ENCODE results near the gene LIPE.

The LIPE gene

DNA sequence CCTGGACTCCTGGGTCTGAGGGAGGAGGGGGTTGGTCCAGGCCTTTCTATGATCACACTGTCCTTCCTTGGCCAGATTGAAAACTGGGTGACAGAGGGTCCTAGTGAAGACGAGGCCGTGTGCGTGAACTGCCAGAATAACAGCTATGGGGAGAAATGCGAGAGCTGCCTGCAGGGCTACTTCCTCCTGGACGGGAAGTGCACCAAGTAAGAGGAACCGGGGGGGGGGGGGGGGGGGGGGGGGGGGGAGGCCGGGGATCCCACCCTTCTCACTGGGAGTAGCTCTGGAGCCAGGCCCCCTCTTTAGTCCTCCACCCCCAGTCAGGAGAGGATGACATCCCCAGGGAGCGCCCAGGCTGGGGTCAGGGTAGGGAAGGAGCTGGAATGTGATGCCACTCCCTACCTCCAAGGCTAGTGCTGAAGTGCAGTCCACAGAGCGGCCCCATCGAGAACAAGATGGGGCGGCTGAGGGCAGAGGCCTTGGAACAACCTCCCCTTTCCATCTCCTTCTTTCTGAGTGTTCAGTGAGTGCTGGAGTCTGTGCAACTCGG is 56.5 kb downstream of the LIPE start:
- no peak for TF ChIP-seq RARB (CRISPR knock-in tag; IDR thresholded peaks at IDR 0.05)
- no peak for TF ChIP-seq ZFP3 (CRISPR knock-in tag; IDR thresholded peaks at IDR 0.05)
- TF ChIP-seq, protein P1, sequence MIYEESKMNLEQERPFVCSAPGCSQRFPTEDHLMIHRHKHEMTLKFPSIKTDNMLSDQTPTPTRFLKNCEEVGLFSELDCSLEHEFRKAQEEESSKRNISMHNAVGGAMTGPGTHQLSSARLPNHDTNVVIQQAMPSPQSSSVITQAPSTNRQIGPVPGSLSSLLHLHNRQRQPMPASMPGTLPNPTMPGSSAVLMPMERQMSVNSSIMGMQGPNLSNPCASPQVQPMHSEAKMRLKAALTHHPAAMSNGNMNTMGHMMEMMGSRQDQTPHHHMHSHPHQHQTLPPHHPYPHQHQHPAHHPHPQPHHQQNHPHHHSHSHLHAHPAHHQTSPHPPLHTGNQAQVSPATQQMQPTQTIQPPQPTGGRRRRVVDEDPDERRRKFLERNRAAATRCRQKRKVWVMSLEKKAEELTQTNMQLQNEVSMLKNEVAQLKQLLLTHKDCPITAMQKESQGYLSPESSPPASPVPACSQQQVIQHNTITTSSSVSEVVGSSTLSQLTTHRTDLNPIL (CRISPR knock-in tag; IDR thresholded peaks at IDR 0.05; ENCODE audit: low read depth) = no peak
- TF ChIP-seq, protein P2, sequence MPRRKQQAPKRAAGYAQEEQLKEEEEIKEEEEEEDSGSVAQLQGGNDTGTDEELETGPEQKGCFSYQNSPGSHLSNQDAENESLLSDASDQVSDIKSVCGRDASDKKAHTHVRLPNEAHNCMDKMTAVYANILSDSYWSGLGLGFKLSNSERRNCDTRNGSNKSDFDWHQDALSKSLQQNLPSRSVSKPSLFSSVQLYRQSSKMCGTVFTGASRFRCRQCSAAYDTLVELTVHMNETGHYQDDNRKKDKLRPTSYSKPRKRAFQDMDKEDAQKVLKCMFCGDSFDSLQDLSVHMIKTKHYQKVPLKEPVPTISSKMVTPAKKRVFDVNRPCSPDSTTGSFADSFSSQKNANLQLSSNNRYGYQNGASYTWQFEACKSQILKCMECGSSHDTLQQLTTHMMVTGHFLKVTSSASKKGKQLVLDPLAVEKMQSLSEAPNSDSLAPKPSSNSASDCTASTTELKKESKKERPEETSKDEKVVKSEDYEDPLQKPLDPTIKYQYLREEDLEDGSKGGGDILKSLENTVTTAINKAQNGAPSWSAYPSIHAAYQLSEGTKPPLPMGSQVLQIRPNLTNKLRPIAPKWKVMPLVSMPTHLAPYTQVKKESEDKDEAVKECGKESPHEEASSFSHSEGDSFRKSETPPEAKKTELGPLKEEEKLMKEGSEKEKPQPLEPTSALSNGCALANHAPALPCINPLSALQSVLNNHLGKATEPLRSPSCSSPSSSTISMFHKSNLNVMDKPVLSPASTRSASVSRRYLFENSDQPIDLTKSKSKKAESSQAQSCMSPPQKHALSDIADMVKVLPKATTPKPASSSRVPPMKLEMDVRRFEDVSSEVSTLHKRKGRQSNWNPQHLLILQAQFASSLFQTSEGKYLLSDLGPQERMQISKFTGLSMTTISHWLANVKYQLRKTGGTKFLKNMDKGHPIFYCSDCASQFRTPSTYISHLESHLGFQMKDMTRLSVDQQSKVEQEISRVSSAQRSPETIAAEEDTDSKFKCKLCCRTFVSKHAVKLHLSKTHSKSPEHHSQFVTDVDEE (CRISPR knock-in tag; IDR thresholded peaks at IDR 0.05) = no peak
- TF ChIP-seq, protein P3, sequence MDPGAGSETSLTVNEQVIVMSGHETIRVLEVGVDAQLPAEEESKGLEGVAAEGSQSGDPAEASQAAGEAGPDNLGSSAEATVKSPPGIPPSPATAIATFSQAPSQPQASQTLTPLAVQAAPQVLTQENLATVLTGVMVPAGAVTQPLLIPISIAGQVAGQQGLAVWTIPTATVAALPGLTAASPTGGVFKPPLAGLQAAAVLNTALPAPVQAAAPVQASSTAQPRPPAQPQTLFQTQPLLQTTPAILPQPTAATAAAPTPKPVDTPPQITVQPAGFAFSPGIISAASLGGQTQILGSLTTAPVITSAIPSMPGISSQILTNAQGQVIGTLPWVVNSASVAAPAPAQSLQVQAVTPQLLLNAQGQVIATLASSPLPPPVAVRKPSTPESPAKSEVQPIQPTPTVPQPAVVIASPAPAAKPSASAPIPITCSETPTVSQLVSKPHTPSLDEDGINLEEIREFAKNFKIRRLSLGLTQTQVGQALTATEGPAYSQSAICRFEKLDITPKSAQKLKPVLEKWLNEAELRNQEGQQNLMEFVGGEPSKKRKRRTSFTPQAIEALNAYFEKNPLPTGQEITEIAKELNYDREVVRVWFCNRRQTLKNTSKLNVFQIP (CRISPR knock-in tag; IDR thresholded peaks at IDR 0.05; ENCODE audit: borderline replicate concordance, low read depth) = no peak
- no peak for TF ChIP-seq ZNF70 (CRISPR knock-in tag; IDR thresholded peaks at IDR 0.05)
- TF ChIP-seq PPARA (CRISPR knock-in tag; IDR thresholded peaks at IDR 0.05; ENCODE audit: borderline replicate concordance) = no peak
- TF ChIP-seq CSDC2 (CRISPR knock-in tag; IDR thresholded peaks at IDR 0.05) = no peak
- TF ChIP-seq ZNF8 (CRISPR knock-in tag; IDR thresholded peaks at IDR 0.05) = no peak
- no peak for TF ChIP-seq SNAI2 (CRISPR knock-in tag; IDR thresholded peaks at IDR 0.05)
- TF ChIP-seq TCF4 (CRISPR knock-in tag; IDR thresholded peaks at IDR 0.05; ENCODE audit: borderline replicate concordance) = no peak
- TF ChIP-seq ARNTL (CRISPR knock-in tag; IDR thresholded peaks at IDR 0.05; ENCODE audit: borderline replicate concordance, low read depth) = no peak
- TF ChIP-seq ZFP30 (CRISPR knock-in tag; IDR thresholded peaks at IDR 0.05) = no peak
- TF ChIP-seq ESRRG (CRISPR knock-in tag; IDR thresholded peaks at IDR 0.05) = no peak
- TF ChIP-seq ZNF565 (CRISPR knock-in tag; conservative IDR thresholded peaks at IDR 0.05; ENCODE audit: low read depth) = no peak
- TF ChIP-seq ZC3H10 (CRISPR knock-in tag; IDR thresholded peaks at IDR 0.05) = no peak
- TF ChIP-seq ISL1 (CRISPR knock-in tag; IDR thresholded peaks at IDR 0.05) = no peak
- no peak for TF ChIP-seq TOX (CRISPR knock-in tag; IDR thresholded peaks at IDR 0.05; ENCODE audit: borderline replicate concordance)
- TF ChIP-seq, protein P4, sequence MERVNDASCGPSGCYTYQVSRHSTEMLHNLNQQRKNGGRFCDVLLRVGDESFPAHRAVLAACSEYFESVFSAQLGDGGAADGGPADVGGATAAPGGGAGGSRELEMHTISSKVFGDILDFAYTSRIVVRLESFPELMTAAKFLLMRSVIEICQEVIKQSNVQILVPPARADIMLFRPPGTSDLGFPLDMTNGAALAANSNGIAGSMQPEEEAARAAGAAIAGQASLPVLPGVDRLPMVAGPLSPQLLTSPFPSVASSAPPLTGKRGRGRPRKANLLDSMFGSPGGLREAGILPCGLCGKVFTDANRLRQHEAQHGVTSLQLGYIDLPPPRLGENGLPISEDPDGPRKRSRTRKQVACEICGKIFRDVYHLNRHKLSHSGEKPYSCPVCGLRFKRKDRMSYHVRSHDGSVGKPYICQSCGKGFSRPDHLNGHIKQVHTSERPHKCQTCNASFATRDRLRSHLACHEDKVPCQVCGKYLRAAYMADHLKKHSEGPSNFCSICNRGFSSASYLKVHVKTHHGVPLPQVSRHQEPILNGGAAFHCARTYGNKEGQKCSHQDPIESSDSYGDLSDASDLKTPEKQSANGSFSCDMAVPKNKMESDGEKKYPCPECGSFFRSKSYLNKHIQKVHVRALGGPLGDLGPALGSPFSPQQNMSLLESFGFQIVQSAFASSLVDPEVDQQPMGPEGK (CRISPR knock-in tag; IDR thresholded peaks at IDR 0.05; ENCODE audit: borderline replicate concordance) = no peak
- no peak for ATAC-seq

DNA sequence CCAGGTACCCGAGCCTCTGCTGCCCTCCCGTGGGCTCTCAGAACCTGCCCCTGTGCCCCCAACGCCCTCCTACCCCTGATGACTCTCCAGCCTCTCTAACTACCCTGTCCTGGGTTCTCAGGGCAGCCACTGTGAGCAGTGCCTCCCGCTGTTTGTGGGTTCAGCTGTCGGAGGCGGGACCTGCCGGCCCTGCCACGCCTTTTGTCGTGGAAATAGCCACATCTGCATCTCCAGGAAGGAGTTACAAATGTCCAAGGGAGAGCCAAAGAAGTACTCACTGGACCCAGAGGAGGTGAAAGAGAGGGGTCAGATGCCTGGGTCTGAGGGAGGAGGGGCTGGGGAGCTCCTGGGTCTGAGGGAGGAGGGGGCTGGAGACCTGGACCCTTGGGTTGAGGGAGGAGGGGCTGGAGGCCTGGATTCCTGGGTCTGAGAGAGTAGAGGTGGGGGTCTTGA is 57.1 kb downstream of the LIPE start:
- ATAC-seq = no peak
- TF ChIP-seq ARNTL (CRISPR knock-in tag; IDR thresholded peaks at IDR 0.05; ENCODE audit: borderline replicate concordance, low read depth) (no peak), OSR1 (CRISPR knock-in tag; IDR thresholded peaks at IDR 0.05) (no peak)

DNA sequence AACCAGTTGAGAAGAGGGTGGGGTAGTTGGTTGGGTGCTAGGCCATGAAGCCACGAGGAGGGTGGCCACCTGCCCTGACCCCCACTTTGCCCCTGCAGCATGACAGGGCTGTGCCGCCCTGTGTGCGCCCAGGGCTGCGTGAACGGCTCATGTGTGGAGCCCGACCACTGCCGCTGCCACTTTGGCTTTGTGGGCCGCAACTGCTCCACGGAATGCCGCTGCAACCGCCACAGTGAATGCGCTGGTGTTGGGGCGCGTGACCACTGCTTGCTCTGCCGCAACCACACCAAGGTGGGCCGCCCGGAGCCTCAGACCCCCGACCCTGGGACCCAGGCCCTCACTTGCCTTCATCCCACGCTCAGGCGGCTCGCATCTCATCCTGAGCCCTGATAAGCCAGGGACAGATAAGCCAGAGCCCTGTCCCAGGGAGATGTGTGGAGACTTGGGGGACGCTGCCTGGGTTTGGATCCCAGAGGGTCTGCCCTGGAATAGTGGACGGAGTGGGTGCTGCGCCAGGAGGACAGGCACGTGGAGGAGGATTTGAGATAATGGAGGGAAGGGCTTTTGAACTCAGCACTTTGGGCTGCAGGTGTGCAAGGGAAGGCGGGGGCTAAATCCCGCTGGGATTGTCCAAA is 57.6 kb downstream of the LIPE start:
- TF ChIP-seq BACH2 (CRISPR knock-in tag; IDR thresholded peaks at IDR 0.05; ENCODE audit: borderline replicate concordance) (no peak), TCF4 (CRISPR knock-in tag; IDR thresholded peaks at IDR 0.05; ENCODE audit: borderline replicate concordance) (no peak), ZFP3 (CRISPR knock-in tag; IDR thresholded peaks at IDR 0.05) (no peak), CSDC2 (CRISPR knock-in tag; IDR thresholded peaks at IDR 0.05) (no peak), ESRRG (CRISPR knock-in tag; IDR thresholded peaks at IDR 0.05) (no peak), PPARA (CRISPR knock-in tag; IDR thresholded peaks at IDR 0.05; ENCODE audit: borderline replicate concordance) (no peak), OSR1 (CRISPR knock-in tag; IDR thresholded peaks at IDR 0.05) (no peak)
- TF ChIP-seq, protein P2 (CRISPR knock-in tag; IDR thresholded peaks at IDR 0.05) = no peak
- TF ChIP-seq, protein P5, sequence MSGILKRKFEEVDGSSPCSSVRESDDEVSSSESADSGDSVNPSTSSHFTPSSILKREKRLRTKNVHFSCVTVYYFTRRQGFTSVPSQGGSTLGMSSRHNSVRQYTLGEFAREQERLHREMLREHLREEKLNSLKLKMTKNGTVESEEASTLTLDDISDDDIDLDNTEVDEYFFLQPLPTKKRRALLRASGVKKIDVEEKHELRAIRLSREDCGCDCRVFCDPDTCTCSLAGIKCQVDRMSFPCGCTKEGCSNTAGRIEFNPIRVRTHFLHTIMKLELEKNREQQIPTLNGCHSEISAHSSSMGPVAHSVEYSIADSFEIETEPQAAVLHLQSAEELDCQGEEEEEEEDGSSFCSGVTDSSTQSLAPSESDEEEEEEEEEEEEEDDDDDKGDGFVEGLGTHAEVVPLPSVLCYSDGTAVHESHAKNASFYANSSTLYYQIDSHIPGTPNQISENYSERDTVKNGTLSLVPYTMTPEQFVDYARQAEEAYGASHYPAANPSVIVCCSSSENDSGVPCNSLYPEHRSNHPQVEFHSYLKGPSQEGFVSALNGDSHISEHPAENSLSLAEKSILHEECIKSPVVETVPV (CRISPR knock-in tag; IDR thresholded peaks at IDR 0.05) = no peak
- ATAC-seq = no peak
